ENCODE data around the gene STX12.
"Not testable (repeated sequence)": the region's sequence is repeated elsewhere in the genome, so short reads cannot be mapped to it uniquely, and the experiment has no call there.

STX12 gene

GRCh38 chr1:27776276-27776675, 3.3 kb downstream of the STX12 start:
- not testable (repeated sequence) for H3K27me3 ChIP-seq (ENCODE audit: control insufficient read depth, insufficient read depth, low read length); H3K4me1 ChIP-seq (ENCODE audit: control insufficient read depth, insufficient read depth, low read length); H3K36me3 ChIP-seq (ENCODE audit: control insufficient read depth, insufficient read depth, low read length); H3K9ac ChIP-seq (ENCODE audit: low read length); H3K27ac ChIP-seq (ENCODE audit: low read depth, low read length); H3K4me3 ChIP-seq (ENCODE audit: low read depth, low read length); H3K9me3 ChIP-seq (ENCODE audit: control insufficient read depth, insufficient read depth, low read depth, low read length)

GRCh38 chr1:27778056-27778455, 5.0 kb downstream of the STX12 start:
- H3K4me1 ChIP-seq (ENCODE audit: control insufficient read depth, insufficient read depth, low read length), result peaks cover 6% of the 10 kb centered on the region
- H3K9ac ChIP-seq (ENCODE audit: low read length), result no peak overlapping the region
- H3K27me3 ChIP-seq (ENCODE audit: control insufficient read depth, insufficient read depth, low read length), result no peaks in the 10 kb centered on the region
- no peaks in the 10 kb centered on the region for H3K36me3 ChIP-seq (ENCODE audit: control insufficient read depth, insufficient read depth, low read length)
- H3K27ac ChIP-seq (ENCODE audit: low read depth, low read length), result no peak overlapping the region
- H3K9me3 ChIP-seq (ENCODE audit: control insufficient read depth, insufficient read depth, low read depth, low read length), result no peaks in the 10 kb centered on the region
- H3K4me3 ChIP-seq (ENCODE audit: low read depth, low read length), result no peak overlapping the region

DNA sequence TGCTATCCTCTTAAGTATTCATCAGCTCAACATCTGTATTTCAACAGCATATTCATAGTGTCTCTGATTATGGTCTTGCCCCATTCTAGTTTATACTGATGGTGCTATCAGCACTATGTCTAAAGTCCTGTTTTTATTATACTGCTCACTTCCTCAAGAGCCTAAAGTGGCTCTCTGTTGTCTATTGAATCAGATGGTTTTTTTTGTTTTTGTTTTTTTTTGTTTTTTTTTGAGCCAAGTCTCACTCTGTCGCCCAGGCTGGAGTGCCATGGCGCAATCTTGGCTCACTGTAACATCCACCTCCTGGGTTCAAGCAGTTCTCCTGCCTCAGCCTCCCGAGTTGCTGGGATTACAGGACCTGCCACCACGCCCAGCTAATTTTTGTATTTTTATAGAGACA, 6.1 kb downstream of the STX12 start:
- H3K9ac ChIP-seq (ENCODE audit: low read length), result no peak overlapping the region

GRCh38 chr1:27782950-27783349, 9.9 kb downstream of the STX12 start:
- H3K4me1 ChIP-seq (ENCODE audit: control insufficient read depth, insufficient read depth, low read length), result peaks cover 6% of the 10 kb centered on the region; the same call in 1 of the 2 replicates

More for the DNA sequence above, 6.1 kb downstream of the STX12 start:
- no peak overlapping the region for H3K4me3 ChIP-seq (ENCODE audit: low read depth, low read length)
- no peak overlapping the region for H3K27ac ChIP-seq (ENCODE audit: low read depth, low read length)
- no peaks in the 10 kb centered on the region for H3K36me3 ChIP-seq (ENCODE audit: control insufficient read depth, insufficient read depth, low read length)
- no peaks in the 10 kb centered on the region for H3K27me3 ChIP-seq (ENCODE audit: control insufficient read depth, insufficient read depth, low read length)
- H3K4me1 ChIP-seq (ENCODE audit: control insufficient read depth, insufficient read depth, low read length), result peaks cover under 1% of the 10 kb centered on the region; the same call in 1 of the 2 replicates
- H3K9me3 ChIP-seq (ENCODE audit: control insufficient read depth, insufficient read depth, low read depth, low read length), result no peaks in the 10 kb centered on the region

DNA sequence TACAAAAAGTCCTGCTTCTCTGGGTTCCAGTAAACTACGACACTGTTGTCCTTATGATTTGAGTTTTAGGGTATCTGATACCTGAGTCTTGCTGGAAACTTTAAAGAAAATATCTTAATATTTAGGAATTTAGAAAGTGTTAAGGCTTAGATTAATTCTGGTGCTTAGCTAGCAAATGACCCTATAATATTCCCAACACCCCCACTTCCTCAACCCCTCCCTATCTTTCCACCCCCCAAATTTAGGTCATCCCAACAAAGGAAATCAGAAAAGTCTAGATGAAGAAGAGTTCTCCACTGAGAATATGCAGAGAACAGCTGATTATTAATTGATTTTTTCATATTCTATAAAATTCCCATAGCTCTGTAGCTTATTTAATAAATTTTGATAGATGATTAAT, 11.7 kb downstream of the STX12 start:
- H3K27me3 ChIP-seq (ENCODE audit: control insufficient read depth, insufficient read depth, low read length), result no peaks in the 10 kb centered on the region
- H3K9ac ChIP-seq (ENCODE audit: low read length), result no peak overlapping the region
- no peak overlapping the region for H3K4me3 ChIP-seq (ENCODE audit: low read depth, low read length)
- peaks cover 6% of the 10 kb centered on the region; the same call in 1 of the 2 replicates for H3K4me1 ChIP-seq (ENCODE audit: control insufficient read depth, insufficient read depth, low read length)
- 0 out of 2 replicates have a peak, but pooled peaks cover under 1% of the 10 kb centered on the region for H3K36me3 ChIP-seq (ENCODE audit: control insufficient read depth, insufficient read depth, low read length)
- no peak overlapping the region for H3K27ac ChIP-seq (ENCODE audit: low read depth, low read length)
- H3K9me3 ChIP-seq (ENCODE audit: control insufficient read depth, insufficient read depth, low read depth, low read length), result no peaks in the 10 kb centered on the region

More at GRCh38 chr1:27782950-27783349, 9.9 kb downstream of the STX12 start:
- H3K9me3 ChIP-seq (ENCODE audit: control insufficient read depth, insufficient read depth, low read depth, low read length), result no peaks in the 10 kb centered on the region
- no peak overlapping the region for H3K27ac ChIP-seq (ENCODE audit: low read depth, low read length)
- no peaks in the 10 kb centered on the region for H3K36me3 ChIP-seq (ENCODE audit: control insufficient read depth, insufficient read depth, low read length)
- H3K9ac ChIP-seq (ENCODE audit: low read length), result no peak overlapping the region
- H3K4me3 ChIP-seq (ENCODE audit: low read depth, low read length), result no peak overlapping the region
- no peaks in the 10 kb centered on the region for H3K27me3 ChIP-seq (ENCODE audit: control insufficient read depth, insufficient read depth, low read length)

GRCh38 chr1:27785781-27786455, 12.9 kb downstream of the STX12 start:
- Histone ChIP-seq H3K4me3 (ENCODE audit: low read depth, low read length) (no peak overlapping the region), H3K36me3 (ENCODE audit: control insufficient read depth, insufficient read depth, low read length) (peaks cover 5% of the 10 kb centered on the region; the same call in 1 of the 2 replicates), H3K4me1 (ENCODE audit: control insufficient read depth, insufficient read depth, low read length) (peaks cover 6% of the 10 kb centered on the region; the same call in 1 of the 2 replicates), H3K27me3 (ENCODE audit: control insufficient read depth, insufficient read depth, low read length) (no peaks in the 10 kb centered on the region), H3K27ac (ENCODE audit: low read depth, low read length) (no peak overlapping the region), H3K9ac (ENCODE audit: low read length) (no peak overlapping the region), H3K9me3 (ENCODE audit: control insufficient read depth, insufficient read depth, low read depth, low read length) (no peaks in the 10 kb centered on the region)

DNA sequence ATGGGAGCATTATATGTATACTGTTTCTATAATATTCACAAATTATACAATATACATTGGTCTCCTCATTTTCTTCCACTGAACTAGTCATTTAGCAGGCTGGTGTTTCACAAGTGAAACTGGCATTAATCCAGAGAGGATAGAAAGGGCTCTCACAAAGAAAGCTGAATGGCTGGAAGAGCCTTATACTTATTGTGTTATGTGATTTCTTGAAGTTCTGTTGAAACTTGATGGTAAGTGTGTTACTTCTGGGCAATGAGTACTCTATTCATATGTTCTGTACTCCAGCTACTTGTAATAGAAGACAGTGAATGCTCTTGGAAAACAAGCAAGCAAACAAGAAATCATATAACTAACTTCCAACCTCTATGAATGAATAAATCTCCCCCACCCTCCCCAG, 14.9 kb downstream of the STX12 start:
- Histone ChIP-seq H3K27me3 (ENCODE audit: control insufficient read depth, insufficient read depth, low read length) (no peaks in the 10 kb centered on the region), H3K9me3 (ENCODE audit: control insufficient read depth, insufficient read depth, low read depth, low read length) (no peaks in the 10 kb centered on the region), H3K4me1 (ENCODE audit: control insufficient read depth, insufficient read depth, low read length) (peaks cover 6% of the 10 kb centered on the region; the same call in 1 of the 2 replicates), H3K9ac (ENCODE audit: low read length) (no peak overlapping the region), H3K36me3 (ENCODE audit: control insufficient read depth, insufficient read depth, low read length) (peaks cover 5% of the 10 kb centered on the region; the same call in 1 of the 2 replicates), H3K4me3 (ENCODE audit: low read depth, low read length) (no peak overlapping the region), H3K27ac (ENCODE audit: low read depth, low read length) (no peak overlapping the region)

GRCh38 chr1:27789540-27790041, 16.6 kb downstream of the STX12 start:
- Histone ChIP-seq H3K4me1 (ENCODE audit: control insufficient read depth, insufficient read depth, low read length) (peaks cover 6% of the 10 kb centered on the region; the same call in 1 of the 2 replicates), H3K36me3 (ENCODE audit: control insufficient read depth, insufficient read depth, low read length) (peaks cover 17% of the 10 kb centered on the region), H3K9me3 (ENCODE audit: control insufficient read depth, insufficient read depth, low read depth, low read length) (no peaks in the 10 kb centered on the region), H3K9ac (ENCODE audit: low read length) (no peak overlapping the region), H3K27ac (ENCODE audit: low read depth, low read length) (no peak overlapping the region), H3K4me3 (ENCODE audit: low read depth, low read length) (no peak overlapping the region), H3K27me3 (ENCODE audit: control insufficient read depth, insufficient read depth, low read length) (no peaks in the 10 kb centered on the region)

- not testable (repeated sequence) for H3K4me3 ChIP-seq (ENCODE audit: low read depth, low read length); H3K27ac ChIP-seq (ENCODE audit: low read depth, low read length); H3K27me3 ChIP-seq (ENCODE audit: control insufficient read depth, insufficient read depth, low read length); H3K4me1 ChIP-seq (ENCODE audit: control insufficient read depth, insufficient read depth, low read length); H3K9me3 ChIP-seq (ENCODE audit: control insufficient read depth, insufficient read depth, low read depth, low read length); H3K9ac ChIP-seq (ENCODE audit: low read length)
- peaks cover 22% of the 10 kb centered on the region for H3K36me3 ChIP-seq (ENCODE audit: control insufficient read depth, insufficient read depth, low read length)
Measured at GRCh38 chr1:27790270-27790669, 17.3 kb downstream of the STX12 start.

DNA sequence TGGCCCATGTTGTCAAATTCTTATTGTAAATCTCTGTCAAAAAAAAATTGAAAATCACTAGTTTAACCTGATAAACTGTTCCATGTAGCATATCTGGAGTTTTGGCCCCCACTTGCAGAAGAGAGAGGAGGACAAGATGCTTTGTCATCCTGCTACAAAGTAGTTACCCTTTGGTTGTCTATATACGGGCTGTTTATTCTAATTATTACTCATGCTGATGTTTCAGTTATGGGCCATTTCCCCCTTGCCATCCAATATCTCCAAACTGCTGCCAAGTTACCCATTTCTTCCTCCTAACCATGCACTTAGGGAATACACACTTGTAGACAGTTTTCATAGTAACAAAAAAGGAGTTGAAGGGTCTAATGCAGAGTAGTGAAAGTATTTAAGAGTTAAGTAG, 22.6 kb downstream of the STX12 start:
- Histone ChIP-seq H3K36me3 (ENCODE audit: control insufficient read depth, insufficient read depth, low read length) (peaks cover 23% of the 10 kb centered on the region), H3K4me3 (ENCODE audit: low read depth, low read length) (no peak overlapping the region), H3K9me3 (ENCODE audit: control insufficient read depth, insufficient read depth, low read depth, low read length) (no peaks in the 10 kb centered on the region), H3K4me1 (ENCODE audit: control insufficient read depth, insufficient read depth, low read length) (no peaks in the 10 kb centered on the region), H3K27ac (ENCODE audit: low read depth, low read length) (no peak overlapping the region), H3K9ac (ENCODE audit: low read length) (no peak overlapping the region), H3K27me3 (ENCODE audit: control insufficient read depth, insufficient read depth, low read length) (no peaks in the 10 kb centered on the region)

DNA sequence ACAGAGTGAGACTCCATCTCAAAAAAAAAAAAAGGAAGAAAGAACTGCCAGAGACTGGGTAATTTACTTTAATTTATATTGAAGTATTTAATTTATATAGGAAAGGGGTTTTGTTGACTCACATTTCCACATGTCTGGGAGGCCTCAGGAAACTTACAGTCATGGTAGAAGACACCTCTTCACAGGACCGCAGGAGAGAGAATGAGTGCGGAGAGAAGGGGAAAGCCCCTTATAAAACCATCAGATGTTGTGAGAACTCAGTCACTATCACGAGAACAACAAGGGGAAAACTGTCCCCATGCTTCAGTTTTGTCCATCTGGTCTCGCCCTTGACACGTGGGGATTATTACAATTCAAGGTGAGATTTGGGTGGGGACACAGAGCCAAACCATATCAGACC, 31.8 kb downstream of the STX12 start:
- H3K27me3 ChIP-seq (ENCODE audit: control insufficient read depth, insufficient read depth, low read length), result no peaks in the 10 kb centered on the region
- no peak overlapping the region for H3K27ac ChIP-seq (ENCODE audit: low read depth, low read length)
- no peak overlapping the region for H3K4me3 ChIP-seq (ENCODE audit: low read depth, low read length)
- no peaks in the 10 kb centered on the region for H3K9me3 ChIP-seq (ENCODE audit: control insufficient read depth, insufficient read depth, low read depth, low read length)
- H3K36me3 ChIP-seq (ENCODE audit: control insufficient read depth, insufficient read depth, low read length), result peaks cover 26% of the 10 kb centered on the region
- peaks cover 10% of the 10 kb centered on the region for H3K4me1 ChIP-seq (ENCODE audit: control insufficient read depth, insufficient read depth, low read length)
- H3K9ac ChIP-seq (ENCODE audit: low read length), result no peak overlapping the region
